Measurements from ENCODE around the gene P2RY13. TPM values are rescaled to one million over a fixed set of nuclear protein-coding genes. Genes with fewer than 3 reads are reported as not detected.

P2RY13 gene
- total RNA-seq, 1 experiment from 2014 or later = not detected

GRCh38 chr3:151350656-151351055 is 21.3 kb upstream of the P2RY13 start:
- Histone ChIP-seq H2BK5ac (ENCODE audit: insufficient read length, low read length) (no peak overlapping the region), H4K8ac (replicated peaks; ENCODE audit: insufficient read length, low read depth, low read length) (no peak overlapping the region), H3K27me3 (ENCODE audit: insufficient read depth, low read length) (no peaks in the 10 kb centered on the region), H2AFZ (ENCODE audit: low read length) (no peak overlapping the region), H3K4me1 (ENCODE audit: insufficient read depth, low read length) (peaks cover 4% of the 10 kb centered on the region), H3K23me2 (ENCODE audit: insufficient read length, low read depth, low read length, poor library complexity, severe bottlenecking) (no peaks in the 10 kb centered on the region), H4K91ac (ENCODE audit: insufficient read length, low read depth, low read length) (no peak overlapping the region), H3K23ac (ENCODE audit: insufficient read length, low read depth, low read length) (no peak overlapping the region), H2BK120ac (ENCODE audit: low read depth, low read length, poor library complexity, severe bottlenecking) (no peak overlapping the region), H4K20me1 (ENCODE audit: control insufficient read depth, insufficient read depth, insufficient read length) (no peaks in the 10 kb centered on the region), H3K56ac (ENCODE audit: insufficient read length, low read depth, low read length) (no peak overlapping the region), H2BK20ac (ENCODE audit: low read depth, low read length, poor library complexity, severe bottlenecking) (no peak overlapping the region), H3K79me2 (ENCODE audit: insufficient read depth, low read length) (no peaks in the 10 kb centered on the region), H3K18ac (ENCODE audit: insufficient read length, low read depth, low read length) (no peak overlapping the region), H3K9me3 (ENCODE audit: control insufficient read depth, low read depth, low read length) (no peaks in the 10 kb centered on the region), H3K79me1 (ENCODE audit: insufficient read depth, low read depth, low read length, poor library complexity, severe bottlenecking) (no peaks in the 10 kb centered on the region), H3K4ac (ENCODE audit: low read depth, low read length) (no peak overlapping the region), H2BK12ac (ENCODE audit: insufficient read length, low read depth, low read length) (no peak overlapping the region), H3K9ac (ENCODE audit: extremely low read depth, insufficient read length, low read length) (no peak overlapping the region), H3K4me2 (ENCODE audit: insufficient read depth, insufficient read length, low read length) (no peak overlapping the region), H2AK5ac (ENCODE audit: insufficient read length, low read length) (no peak overlapping the region), H2BK15ac (ENCODE audit: low read depth, low read length) (no peak overlapping the region), H4K5ac (ENCODE audit: insufficient read length, low read depth, low read length) (no peak overlapping the region), H3K14ac (ENCODE audit: insufficient read depth, low read length) (no peak overlapping the region), H3K27ac (ENCODE audit: insufficient read length, low read depth, low read length) (no peak overlapping the region), H3T11ph (ENCODE audit: low read length) (no peak overlapping the region)
- Mint-ChIP-seq H3K27ac (no peak overlapping the region), H3K36me3 (ENCODE audit: insufficient read depth in 1 of 3, low read depth in 3 of 3) (no peaks in the 10 kb centered on the region; a peak in 1 of 7 replicates), H3K4me3 (no peak overlapping the region), H3K4me1 (peaks cover 14 to 32% of the 10 kb centered on the region in 2 experiments), H3K9me3 (no peaks in the 10 kb centered on the region), H3K27me3 (ENCODE audit: low read depth) (no peaks in the 10 kb centered on the region)
- DNase-seq = no peak
- TF ChIP-seq, protein P1, sequence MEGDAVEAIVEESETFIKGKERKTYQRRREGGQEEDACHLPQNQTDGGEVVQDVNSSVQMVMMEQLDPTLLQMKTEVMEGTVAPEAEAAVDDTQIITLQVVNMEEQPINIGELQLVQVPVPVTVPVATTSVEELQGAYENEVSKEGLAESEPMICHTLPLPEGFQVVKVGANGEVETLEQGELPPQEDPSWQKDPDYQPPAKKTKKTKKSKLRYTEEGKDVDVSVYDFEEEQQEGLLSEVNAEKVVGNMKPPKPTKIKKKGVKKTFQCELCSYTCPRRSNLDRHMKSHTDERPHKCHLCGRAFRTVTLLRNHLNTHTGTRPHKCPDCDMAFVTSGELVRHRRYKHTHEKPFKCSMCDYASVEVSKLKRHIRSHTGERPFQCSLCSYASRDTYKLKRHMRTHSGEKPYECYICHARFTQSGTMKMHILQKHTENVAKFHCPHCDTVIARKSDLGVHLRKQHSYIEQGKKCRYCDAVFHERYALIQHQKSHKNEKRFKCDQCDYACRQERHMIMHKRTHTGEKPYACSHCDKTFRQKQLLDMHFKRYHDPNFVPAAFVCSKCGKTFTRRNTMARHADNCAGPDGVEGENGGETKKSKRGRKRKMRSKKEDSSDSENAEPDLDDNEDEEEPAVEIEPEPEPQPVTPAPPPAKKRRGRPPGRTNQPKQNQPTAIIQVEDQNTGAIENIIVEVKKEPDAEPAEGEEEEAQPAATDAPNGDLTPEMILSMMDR (conservative IDR thresholded peaks at IDR 0.05) = no peak
- WGBS (ENCODE audit: extremely low coverage, insufficient read length, low lambda C conversion rate) = no CpG with 5 or more reads among the region's 1 CpG
